ENCODE results near the gene C1orf116. TPM values are rescaled to one million over a fixed set of nuclear protein-coding genes. Genes with fewer than 3 reads are reported as not detected.

C1orf116 gene
- total RNA-seq = 6.3 and 10.6 TPM in 2 replicates

DNA sequence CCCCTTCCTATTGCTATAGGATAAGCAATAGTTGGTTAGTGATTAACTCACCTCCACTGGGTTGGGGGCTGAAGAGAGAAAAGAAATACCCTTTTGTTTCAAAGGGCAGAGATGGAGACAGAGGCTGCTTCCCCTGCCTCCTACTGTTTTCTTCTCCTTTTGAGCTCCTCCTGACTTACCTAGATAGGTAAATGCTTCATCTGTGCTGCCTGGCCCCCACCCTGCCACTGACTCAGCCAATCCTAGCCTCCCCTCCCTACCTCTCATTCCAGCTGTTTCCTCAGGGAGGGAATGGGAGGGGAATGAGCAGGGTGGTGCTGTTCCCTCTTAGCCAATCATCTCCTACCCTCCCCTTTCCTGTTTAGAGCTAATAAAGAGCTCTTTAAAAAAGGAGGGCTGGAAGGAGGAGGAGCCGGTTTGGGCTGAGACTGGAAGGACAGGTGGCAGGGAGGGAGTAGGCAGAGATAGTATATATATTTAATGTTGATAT is at the start of gene C1orf116:
TSS of gene C1orf116 (minus strand) at position 229 of the 490 bp plus-strand sequence. CDS start 5,158 bp downstream, outside the sequence.

GRCh38 chr1:207052911-207053769 is 20.6 kb upstream of the C1orf116 start, which contains the start of gene PFKFB2:
Gene PFKFB2, plus strand, starts transcription at chr1:207053275. Its CDS starts 1,443 bp downstream, at chr1:207054718.

GRCh38 chr1:207051191-207051943 is 18.8 kb upstream of the C1orf116 start, which contains the start of gene YOD1:
Gene YOD1, minus strand, starts transcription at chr1:207051208. Its CDS starts 178 bp downstream, at chr1:207051030.

DNA sequence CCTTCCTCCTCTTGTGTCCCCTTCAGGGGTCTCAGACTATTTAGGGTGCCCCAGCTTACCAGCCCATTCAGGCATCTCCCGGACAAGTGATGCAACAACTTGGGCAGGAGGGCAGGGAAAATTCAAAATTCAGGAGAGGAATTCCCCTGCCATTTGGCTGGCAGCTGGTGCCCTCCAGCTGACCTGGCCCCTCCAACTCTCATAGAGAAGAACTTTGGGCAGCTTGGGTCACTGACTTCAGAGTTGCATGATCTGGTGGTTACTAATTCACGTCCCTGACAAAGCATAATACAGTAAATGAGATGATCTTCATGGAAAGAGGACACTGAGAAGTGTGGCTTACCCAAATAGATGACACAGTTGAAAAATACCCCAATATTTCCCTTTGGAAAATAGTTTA is 62.1 kb downstream of the C1orf116 start, which contains the start of gene FCAMR:
TSS of gene FCAMR (minus strand) at position 15 of the 400 bp plus-strand sequence. CDS start 335 bp downstream, outside the sequence.

Other genes with a start within 250 kb of the C1orf116 start
- not detected in 2 replicates for gene IL20, start 167.1 kb downstream of the C1orf116 start, total RNA-seq
- gene IL24, start 135.3 kb downstream of the C1orf116 start, total RNA-seq = 0.22 TPM in 1 of 2 replicates, not detected in the other
- 0.22 TPM in 1 of 2 replicates, not detected in the other for gene FCMR, start 110.8 kb downstream of the C1orf116 start, total RNA-seq
- not detected in 2 replicates for gene PIGR, start 86.3 kb downstream of the C1orf116 start, total RNA-seq
- gene FCAMR, start 62.3 kb downstream of the C1orf116 start, total RNA-seq = not detected in 2 replicates
- 13.3 and 36.5 TPM in 2 replicates for gene YOD1, start 18.5 kb upstream of the C1orf116 start, total RNA-seq
- 4.3 and 12.3 TPM in 2 replicates for gene PFKFB2, start 20.5 kb upstream of the C1orf116 start, total RNA-seq
- gene C4BPB, start 56.1 kb upstream of the C1orf116 start, total RNA-seq = 0.79 and 40.1 TPM in 2 replicates
- gene C4BPA, start 71.5 kb upstream of the C1orf116 start, total RNA-seq = 0.11 TPM in 1 of 2 replicates, not detected in the other

Measured in placental epithelial cell (primary cell).